Amniotic stem cell (primary cell): Measurements from ENCODE around the gene BPGM.
"Not testable (repeated sequence)": the region's sequence is repeated elsewhere in the genome, so short reads cannot be mapped to it uniquely, and the experiment has no call there.

Experiments used
- DNase-seq: peaks from one replicate; lab custom pipeline; 2025; lab: John Stamatoyannopoulos, UW

Gene BPGM

GRCh38 chr7:134632052-134632451 is 14.6 kb upstream of the BPGM start:
- DNase-seq, result no peak

- no peak for DNase-seq
Measured at GRCh38 chr7:134632937-134633540, 13.6 kb upstream of the BPGM start.

DNA sequence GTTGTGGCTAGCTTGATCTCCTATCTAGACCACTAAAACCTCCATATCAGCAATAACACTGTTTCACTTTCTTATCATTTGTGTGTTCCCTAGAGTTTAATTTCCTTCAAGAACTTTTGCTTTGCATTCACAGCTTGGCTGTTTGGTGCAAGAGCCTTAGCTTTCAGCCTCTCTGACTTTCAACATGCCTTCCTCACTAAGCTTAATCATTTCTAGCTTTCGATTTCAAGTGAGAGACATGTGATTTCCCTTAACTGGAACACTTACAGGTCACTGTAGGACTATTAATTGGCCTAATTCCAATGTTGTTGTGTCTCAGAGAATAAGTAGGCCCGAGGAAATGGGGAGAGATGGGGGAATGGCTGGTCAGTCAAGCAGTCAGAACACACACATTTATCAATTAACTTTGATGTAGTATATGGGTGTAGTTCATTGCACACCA is 10.6 kb upstream of the BPGM start:
- no peak for DNase-seq

DNA sequence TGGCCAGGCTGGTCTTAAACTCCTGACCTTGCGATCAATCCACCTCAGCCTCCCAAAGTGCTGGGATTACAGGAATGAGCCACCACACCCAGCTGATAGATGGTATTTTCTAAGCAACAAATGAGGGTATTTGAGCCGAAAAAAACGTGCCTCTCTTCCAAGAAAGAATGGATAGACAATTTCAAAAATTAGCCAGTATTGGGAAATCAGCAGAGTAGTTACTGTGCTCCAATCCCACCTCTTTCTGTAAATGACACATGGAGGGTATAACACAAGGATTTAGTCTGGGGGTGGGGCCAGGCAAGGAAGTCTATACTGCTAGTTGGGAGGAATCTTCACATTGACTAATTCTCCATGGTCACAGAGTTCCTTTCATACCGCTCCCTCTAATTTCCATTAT is 9.2 kb upstream of the BPGM start:
- DNase-seq, result no peak

- no peak for DNase-seq
Measured at GRCh38 chr7:134637934-134638719, 8.5 kb upstream of the BPGM start.

DNA sequence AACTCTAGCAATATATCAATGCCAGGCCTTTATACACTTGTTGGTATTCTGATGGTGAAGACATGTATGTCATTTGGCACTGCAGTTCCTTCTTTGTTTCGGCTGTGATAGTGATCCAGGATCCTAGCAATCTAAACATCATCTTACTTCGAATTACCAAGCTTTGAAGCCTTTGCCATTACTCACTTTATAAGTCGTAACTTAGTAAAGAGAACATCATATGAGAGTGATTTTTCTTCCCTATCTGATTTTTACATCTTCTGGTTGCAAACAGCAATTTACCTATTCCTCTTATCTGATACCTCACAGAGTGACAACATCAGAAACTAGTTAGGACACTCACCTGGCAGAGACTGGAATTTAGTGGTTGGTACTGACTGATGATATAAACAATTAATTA is 7.6 kb upstream of the BPGM start:
- no peak for DNase-seq

GRCh38 chr7:134639683-134640279 is 6.9 kb upstream of the BPGM start:
- no peak for DNase-seq

GRCh38 chr7:134640842-134641715 is 5.6 kb upstream of the BPGM start:
- DNase-seq, result no peak

DNA sequence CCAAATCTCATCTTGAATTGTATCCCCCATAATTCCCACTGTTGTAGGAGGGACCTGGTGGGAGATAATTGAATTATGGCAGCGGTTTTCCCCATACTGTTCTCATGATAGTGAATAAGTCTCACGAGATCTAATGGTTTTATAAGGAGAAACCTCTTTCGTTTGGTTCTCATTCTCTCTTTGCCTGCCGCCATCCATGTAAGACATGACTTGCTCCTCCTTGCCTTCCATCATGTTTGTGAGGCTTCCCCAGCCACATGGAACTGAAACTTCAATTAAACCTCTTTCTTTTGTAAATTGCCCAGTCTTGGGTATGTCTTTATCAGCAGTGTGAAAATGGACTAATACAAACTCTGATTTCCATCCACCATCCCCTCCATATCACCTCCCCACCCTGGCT is 4.7 kb upstream of the BPGM start:
- DNase-seq, result not testable (repeated sequence)

DNA sequence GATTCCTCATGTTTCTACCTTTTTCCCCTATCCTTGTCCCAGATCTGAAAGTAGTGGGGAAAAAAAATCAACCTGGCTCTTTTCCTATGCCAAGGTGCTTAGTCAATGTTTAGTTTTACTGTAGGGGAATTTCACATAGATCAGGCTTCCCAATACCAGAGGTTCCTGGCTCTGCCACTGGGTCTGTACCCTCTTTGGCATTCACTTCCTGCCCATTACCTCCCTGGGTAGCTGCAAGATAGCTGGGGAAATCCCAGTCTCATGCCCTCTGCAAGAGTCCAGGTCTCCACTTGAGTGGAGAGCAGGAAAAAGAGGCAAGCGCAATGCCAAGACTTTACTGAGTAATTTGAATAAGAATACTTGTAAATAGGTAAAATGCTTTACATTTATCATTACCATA is 3.5 kb upstream of the BPGM start:
- DNase-seq, result no peak

DNA sequence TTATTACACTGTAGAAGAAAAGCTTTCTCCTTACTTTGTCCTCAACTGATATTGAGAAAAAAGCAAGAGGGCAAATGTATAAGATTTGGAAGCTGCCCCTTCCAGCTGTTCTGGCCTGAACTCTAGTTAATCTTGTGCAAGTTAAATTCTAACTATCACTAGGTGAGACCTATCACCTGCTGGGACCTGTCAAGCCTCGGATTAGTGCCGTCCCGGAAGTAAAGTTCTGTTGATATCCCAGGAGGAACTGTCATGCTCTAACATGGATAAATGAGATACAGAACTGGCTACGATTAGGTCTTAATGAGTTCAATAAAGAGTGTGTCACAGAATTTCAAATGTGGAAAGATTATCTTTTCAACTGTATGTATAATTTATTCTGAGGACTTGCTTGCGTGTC is 1.2 kb upstream of the BPGM start:
- DNase-seq, result no peak

- DNase-seq, result no peak
Measured at GRCh38 chr7:134645935-134646334, 718 bp upstream of the BPGM start.

DNA sequence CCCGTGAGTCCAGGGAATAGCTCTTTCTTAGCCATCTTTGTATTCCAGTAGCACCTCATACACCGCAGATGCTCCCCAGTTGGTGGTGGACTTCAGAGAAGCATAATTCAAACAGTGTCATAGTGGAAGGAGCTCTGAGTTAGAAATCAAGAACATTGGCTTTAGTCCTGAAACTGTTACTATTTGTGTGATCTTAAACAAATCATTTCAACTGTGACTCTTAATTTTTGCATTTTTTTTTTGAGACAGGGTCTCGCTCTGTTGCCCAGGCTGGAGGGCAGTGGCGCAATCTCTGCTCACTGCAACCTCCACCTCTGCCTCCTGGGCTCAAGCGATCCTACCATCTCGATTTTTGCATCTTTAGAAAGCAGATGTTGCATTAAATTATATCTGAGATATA is 1.8 kb downstream of the BPGM start:
- DNase-seq, result no peak

DNA sequence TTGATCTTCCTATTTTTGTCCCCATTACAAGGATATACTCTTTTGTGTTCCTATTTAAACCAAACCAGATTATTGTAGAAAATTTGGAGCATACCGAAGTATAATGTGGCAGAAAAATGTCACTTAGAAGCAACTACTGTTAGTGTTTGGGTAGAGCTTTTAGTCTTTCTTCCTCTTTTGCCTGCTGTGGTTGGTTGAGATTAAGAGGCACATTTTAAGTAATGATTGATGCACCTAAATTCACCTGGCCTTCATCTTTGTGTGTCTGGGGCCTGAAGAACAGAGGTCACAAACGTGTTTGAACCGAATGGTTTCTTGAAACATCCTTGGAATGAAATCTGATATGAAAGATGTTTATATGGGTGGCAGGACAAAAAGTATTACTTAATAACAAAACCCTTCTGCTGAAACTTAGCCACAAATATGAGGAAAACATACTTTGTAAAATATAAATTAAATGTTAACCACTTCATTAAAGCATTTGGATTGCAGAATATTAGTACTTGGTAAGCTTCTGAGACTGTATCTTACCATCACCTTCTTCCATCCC is 2.6 kb downstream of the BPGM start:
- DNase-seq, result no peak

- no peak for DNase-seq
Measured at GRCh38 chr7:134651991-134652390, 5.3 kb downstream of the BPGM start.

DNA sequence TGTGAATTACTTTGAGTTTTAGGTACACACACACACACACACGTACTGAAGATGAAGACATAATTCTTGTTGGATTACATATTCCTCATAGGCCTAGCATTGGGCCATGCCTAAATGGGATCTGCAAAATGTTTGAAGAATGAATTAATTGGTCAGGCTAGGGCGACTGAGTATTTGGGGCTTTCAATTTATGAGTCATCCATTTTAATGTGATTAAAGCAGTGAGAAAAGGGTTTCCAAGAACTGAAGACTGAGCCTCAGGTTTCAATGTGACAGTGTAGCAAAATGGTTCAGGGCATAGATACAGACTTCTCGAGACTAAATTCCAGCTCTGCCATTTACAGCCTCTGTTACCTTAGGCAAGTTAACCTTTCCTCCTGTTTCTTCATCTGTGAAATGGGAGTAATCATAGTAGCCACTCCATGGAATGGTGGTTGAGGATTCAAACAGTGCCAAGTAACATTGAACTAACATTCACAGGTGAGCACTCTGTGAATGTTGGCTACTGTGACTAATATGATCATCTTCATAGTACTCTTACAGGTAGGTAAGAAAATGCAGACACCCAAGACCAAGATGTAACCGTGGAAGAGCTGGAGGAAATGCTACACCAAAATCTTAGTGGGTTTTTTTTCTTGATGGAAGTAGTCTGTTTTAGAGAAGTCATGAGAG is 7.6 kb downstream of the BPGM start:
- no peak for DNase-seq

GRCh38 chr7:134657526-134657925 is 10.9 kb downstream of the BPGM start:
- no peak for DNase-seq

DNA sequence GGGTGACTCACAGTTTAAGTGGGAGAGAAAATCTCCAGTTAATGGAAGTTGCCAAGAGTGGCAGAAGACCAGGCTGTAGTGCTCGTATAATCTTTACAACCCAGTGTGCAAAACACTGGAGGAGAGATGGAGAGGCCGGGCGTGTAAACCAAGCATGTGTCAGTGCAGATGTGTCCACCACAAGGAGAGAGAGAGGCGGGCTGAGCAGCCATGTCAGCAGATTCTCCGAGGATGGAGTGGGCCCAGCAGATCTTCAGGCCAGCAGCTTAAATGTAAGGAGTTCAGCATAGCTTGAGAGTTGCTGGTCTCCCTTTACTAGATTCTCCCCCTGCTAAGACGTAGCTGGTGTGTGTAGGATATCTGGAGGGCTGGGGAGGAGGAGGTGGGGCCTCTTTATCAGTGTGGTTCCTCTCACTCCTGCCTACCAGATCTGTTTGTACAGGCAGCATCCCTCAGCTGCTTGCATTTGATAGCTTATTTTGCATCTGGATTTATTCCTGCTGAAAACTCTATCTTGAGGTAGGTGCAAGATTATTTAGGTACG is 13.7 kb downstream of the BPGM start:
- DNase-seq, result no peak

- DNase-seq, result peak; percentile 14
Measured at GRCh38 chr7:134660961-134661376, 14.3 kb downstream of the BPGM start.

DNA sequence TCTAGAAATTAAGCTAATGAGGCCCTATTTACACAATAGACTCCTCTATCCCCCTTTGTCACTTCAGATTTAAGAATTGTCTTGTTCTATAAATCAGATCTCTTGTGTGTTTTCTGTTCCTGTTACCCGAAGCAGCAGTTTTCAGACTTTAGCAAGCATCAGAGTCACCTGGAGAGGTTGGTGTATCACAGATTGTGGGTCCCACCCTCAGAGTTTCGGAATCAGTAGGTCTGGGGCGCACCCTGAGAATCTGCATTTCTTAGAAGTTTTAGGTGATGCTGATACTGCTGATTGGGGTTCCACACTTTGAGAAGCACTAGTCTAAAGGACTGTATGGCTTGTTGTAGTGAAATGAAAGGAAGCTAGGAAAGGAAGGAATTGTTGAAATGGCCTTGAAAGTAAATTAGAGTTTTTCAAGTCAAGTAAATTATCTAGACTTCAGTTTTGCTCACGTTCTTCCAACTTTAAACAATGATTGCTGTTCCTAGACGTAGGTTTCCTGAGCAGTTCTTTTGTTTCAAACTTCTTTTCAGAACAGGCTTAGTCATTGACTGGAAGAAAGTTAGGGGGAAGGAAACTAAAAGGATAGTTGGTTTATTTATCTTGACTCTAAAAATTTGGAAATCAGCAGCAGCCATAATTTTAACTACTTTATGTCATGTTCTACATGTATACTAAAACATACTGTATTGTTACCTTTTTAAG is 15.7 kb downstream of the BPGM start:
- DNase-seq, result no peak

- no peak for DNase-seq
Measured at GRCh38 chr7:134662871-134663205, 16.2 kb downstream of the BPGM start.
